Limb (tissue), 2 donors: ENCODE measurements around the gene TSPAN7.

Experiments used
- DNase-seq, 2 donors: peaks; one replicate each; pipeline ENCODE4 v3.0.0-alpha.2; 2016; ENCODE audit errors: extremely low spot score in 2 of 2

Gene TSPAN7

DNA sequence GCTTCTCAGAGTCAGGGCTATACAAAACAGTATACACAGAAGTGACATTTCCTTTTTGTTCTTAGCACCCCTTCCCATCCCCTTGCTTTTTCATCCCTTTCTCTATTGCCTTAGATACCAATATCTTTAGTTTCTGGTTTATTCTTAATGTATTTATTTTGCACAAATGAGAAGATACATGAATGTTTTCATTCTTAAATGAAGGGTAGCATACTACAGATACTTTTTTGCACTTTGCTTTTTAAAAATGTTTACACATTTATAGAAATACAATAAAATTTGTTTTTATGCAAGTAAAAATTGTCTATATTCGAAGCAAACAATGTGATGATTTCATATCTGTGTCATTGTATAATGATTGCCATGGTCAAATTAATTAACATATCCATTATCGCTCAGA, 33.1 kb downstream of the TSPAN7 start:
- DNase-seq: no peak

DNA sequence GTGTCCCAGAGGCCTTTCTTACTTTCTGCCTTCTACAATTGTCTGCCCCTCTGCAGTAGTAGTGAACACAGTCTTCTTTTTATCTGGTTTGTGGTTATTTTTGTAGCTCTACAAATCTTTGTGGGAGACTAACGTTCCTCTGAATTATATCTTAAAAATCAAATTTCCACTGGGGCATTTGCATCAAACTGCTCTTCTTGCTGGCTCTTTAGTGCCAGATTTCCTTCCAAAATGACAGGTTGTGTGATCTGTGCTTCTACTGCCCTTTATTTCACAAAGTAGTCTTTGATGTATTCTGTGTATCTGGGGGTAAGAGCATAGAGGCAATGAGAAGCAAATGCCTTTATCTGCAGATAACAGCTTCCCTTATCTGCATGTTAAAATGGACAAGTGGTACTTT, 34.5 kb downstream of the TSPAN7 start:
- no peak for DNase-seq

DNA sequence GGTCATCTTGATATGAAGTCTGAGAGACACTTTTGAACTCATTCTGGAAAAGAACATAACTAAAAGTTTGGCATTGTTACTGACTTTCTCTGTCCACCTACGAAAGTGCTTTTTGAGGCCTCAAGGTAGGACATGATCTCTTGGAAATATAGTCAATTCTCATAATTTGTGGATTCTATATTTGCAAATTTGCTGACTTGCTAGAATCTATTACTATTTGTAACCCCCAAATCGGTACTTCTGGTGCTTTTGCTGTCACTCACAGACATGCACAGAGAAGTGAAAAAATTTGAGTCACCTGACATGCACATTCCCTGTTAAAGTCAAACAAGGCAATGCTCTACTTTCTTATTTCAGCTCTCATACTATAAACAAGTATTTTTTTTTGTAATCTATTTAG, 35.6 kb downstream of the TSPAN7 start:
- no peak for DNase-seq

DNA sequence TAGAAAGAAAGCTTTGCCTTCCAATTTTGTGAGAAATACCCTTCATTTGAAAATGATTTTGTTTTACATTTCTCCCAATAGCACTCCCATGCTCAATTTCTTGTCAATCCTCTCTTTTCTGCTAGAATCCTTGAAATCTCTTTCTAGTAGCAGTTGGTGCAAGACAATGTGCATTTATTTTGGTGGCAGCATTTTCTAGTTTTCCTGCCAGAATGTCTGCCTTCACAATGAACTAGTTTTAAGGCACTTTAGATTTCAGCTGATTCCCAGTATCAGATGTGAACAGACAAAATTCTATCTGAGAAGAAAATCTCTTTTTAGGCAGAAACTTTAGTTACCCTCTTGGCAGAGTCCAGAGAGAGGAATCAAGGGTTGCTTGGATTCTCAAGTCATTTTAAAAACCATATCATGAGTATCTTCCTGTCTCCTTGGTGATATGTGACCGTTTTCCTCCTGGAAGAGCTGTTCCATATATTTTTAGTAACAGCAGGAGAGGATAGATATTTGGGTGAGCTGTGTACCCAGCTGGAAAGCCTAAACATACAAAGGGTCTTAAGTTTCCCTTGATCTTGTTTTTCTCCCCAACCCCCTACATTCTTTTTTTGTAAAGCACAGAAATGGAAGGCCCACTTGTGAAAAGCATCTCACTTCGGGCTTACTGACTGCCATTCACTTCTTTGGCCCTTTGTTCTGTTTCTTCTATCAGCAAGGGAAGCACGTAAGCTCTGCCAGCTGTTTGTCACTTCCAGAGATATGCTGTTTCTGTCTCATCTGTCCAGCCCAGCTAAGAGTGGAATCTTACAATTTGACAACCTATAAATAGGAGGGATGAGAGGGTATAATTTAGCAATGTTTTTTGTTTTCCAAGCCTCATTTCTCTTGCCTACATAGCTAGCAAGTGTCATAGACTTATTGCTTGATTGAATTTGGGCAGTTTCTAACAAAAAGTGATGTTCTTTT, 38.7 kb downstream of the TSPAN7 start:
- no peak for DNase-seq

DNA sequence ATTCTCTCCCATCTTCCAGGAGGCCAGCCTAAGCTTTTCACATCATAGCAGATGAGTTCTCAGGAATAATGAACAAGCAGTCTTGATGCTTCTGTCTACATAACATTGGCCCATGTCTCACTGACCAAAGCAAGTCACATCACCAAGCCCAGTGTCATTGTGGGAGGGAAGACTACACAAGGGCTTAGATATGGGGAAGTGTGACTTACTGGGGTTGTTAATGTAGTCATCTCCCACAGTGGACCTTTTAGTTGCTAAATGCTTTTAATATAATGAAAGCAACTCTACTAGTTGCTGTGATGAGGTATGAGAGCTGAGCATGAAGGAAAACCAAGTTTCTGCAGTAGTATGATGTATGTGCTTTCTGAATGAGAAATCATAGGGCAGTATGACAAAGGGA, 40.5 kb downstream of the TSPAN7 start:
- DNase-seq: no peak

DNA sequence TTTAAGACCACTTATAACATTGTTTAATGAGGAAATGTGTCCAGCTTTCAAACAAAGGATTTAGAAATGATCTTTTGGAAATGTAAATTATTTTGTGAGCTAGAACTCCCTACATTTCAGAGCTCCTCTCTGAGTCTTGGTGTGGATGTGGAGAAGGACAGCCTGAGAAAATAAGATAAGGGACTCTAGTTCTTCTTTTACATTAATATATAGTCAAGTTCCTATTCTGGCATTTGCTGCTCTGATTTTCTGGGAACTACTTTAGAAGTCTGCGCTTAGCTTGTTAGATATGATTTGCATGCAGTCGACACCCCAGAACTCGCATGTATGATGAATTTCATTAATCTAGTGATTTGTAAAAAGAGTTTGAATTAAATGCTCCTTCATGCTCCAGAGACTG, 45.5 kb downstream of the TSPAN7 start:
- DNase-seq: no peak

DNA sequence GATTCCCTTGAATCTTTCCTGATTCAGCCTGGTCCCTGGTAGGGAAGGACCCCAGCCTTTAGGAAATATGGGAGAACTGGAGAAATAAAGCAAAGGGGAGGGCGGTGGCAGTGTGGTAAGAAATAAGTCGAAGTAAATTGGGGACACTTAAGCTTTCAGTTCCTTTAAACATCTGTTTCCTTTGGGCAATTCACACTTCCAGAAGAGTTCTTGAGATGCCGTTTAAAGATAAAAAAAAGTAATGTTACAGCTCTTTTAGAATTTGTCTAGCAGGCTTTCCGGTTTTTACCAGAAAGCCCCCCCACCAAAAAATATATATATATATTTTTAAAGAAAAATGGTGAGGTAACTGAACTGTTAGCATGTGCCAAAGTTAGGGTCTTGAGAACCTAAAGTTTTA, 46.6 kb downstream of the TSPAN7 start:
- DNase-seq: no peak

DNA sequence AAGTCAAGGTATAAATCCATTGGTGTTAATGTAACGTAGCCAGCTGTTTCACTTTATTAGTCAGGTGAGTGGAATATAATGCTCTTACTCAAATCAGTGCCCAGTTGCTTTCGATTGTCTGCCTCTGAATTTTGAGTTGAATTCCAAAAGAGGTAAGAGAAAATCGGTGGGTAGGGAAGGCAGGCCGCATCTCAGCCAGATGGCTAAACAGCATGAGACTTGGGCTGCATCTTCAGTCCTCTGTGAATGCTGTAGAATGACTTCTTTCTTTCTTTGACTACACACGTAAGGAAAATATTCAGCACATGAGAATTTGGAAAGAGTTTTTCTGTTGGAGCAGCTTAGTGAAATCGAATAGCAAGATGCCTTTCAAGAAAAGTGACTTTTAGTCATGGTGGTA, 49.5 kb downstream of the TSPAN7 start:
- DNase-seq: no peak

DNA sequence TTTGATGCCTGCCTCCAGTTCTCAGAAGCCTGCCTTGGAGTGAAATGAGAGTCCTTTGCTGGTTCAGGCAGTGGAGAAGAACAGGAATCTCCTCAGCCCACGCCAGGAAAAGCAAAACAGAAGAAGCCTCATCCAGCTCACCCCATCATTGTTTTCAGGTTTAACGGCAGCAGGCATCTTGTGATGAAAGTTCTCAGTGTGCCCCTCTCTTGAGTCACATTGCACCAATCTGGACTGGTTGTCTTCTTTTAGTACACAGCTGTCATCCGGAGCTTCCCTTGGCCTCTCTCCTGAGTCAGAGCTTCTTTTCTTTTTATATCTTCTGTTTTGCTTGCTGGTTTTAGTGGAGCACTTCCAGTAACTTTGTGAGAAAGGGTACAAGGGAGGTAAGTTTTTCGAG, 50.9 kb downstream of the TSPAN7 start:
- no peak for DNase-seq

DNA sequence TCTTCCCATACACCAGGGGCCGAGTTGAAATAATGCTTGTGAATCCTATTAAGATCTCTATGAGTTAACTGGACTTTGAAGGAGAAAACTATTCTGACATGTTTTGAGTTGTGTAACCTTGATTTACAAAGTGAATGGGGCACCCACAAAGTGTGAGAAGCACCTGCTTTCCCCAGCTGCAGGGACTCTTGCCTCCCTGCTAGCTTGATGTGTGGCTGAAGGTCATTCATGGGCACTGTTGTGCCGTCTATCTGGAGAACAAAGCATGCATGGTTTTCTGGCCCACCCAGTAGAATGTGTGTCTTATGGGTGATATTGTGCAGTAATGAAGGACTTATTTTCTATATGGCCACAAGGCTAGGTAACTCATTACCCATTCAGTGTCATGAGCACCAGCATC, 53.1 kb downstream of the TSPAN7 start:
- DNase-seq: no peak

DNA sequence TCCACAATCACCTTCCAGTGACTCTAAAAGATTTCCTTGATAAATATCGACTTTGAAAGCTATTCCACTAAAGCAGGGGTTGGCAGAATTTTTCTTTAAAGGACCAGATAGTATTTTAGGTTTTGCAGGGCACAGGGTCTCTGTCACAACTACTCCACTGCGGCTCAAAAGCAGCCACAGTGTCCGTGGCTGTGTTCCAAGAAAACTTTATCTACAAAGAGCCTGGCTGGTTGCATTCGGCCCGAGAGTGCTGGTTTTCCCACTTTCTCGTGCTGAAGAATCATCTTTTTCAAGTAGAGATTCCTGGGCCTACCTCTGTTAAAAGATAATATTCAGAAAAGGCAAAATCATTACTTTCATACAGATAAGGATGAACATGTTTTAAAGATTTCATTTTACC, 55.6 kb downstream of the TSPAN7 start:
- DNase-seq: no peak

DNA sequence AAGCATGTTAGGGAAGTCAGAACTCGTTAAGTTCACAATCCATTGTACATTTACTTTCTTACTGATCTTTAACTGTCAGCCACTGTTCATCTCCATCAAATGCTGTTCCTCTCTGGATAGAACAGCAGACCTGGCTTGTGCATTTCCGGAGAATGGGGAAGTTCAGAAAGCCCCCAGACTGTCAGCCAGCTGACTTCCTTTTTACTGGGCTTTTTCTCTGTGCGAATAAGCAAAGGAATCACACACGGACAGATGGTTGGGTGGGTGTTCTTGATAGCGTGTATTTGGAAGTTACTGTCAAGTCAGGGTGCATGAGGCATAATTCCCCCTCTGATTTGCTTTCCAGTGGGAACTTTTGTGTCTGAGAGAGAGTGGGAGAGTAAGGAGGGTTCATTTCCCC, 56.8 kb downstream of the TSPAN7 start:
- DNase-seq: no peak

DNA sequence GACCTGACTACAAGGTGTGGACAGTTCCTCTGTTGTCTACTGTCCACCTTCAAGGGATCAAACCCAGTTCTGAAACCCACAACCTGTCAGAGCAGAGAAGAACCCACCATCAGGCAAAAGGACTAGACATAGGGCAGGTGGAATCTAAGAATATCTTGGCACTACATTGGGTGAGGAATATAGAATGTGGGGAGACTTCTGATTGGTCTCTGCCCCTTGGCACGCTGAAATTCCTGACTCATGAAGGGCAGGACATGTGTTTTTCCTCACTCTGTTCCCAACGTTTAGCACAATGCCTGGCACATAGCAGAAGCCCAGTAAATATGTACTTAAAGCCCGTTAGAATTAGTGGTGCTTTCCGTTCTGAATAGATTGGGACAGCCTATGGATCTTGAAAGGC, 59.3 kb downstream of the TSPAN7 start:
- DNase-seq: no peak

DNA sequence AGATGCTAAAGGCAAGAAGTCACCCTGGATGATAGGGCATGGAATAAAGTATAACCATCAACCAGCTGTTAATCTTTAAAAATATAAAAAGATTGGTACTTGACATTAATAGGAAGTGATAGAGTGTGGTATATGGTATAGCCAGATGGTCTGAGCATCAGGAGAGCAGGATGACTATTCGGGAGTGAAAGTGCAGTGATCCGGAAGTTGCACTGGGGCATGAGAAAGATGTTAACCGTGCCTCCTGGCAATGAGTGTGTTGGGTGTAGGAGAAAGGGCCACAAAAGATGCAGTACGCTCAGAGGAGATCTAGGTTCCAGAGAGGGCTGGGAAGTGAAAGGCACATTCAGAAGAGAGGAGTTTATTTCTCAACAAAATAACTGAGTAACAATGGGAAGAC, 65.0 kb downstream of the TSPAN7 start:
- DNase-seq: no peak

DNA sequence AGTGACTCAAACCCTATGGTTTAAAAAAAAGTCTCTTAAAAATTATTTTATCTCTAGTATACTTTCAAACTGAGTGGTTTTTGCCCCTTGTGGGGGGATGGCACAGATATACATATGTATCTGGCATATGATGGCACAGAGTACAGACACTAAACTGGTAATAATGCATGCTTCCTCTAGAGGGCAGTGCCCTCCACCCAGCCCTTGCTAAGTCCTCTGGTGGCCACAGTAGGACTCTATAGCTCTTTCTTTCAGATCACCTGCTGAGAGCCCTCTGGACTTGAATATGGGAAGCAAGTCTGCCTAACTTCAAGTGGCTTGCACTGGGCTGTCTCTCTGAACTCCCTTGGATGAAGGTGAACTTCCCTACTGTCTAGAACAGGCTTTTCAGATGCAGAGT, 66.3 kb downstream of the TSPAN7 start:
- DNase-seq: no peak

DNA sequence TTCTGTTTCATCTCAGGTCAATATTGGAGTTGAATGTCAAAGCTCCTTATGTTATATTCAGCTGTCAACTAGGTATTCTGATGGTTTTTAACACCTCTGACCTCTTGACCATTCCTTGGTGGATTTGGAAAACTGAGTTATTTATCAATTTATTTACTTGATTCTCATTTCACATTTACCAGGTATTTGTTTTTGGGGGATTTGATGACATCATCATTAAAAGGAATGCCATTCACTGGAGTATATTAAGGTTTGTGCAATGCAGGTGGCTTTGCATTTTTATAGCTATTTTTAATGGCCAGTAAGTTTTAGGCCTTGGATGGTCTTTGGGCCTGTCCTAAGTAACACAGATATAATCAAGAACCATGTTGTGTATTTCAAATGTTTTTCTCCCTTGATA, 67.2 kb downstream of the TSPAN7 start:
- DNase-seq: no peak

DNA sequence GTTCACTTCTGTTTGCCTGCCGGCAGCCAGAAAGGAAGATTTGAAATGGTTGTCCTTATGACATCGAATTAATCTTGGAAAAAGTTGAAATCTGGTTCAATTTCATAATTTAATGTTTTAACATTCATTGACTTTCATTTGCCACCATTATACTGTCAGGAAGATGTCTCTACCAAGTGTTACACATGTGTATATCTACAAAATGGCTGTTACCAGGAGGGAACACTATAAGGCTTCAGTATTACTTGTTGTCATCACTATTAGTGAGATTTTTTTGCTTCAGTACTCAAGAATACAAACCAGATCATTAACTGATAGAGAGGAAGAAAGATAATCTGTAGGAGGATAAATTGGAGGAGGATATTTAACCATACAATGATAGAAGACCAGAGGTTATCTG, 71.2 kb downstream of the TSPAN7 start:
- no peak for DNase-seq

DNA sequence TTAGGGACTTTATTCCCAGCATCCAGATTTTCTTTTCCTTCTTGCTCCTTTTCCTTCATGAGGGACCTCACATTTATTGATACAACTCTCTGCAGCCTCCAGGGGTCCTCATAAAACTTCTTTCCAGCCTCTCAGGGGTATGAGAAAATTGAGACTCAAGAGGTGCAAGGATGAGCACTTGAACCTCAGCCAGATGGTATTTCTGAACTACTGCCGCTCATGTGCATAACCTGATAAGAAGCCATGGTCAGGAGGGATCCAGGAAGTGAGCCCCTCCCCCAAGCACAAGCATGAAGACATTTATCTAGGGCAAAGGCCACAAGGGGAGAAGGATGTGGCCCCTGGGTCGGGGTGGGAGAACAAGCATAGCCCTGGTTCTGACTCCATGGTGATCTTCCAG, 73.3 kb downstream of the TSPAN7 start:
- DNase-seq: no peak

DNA sequence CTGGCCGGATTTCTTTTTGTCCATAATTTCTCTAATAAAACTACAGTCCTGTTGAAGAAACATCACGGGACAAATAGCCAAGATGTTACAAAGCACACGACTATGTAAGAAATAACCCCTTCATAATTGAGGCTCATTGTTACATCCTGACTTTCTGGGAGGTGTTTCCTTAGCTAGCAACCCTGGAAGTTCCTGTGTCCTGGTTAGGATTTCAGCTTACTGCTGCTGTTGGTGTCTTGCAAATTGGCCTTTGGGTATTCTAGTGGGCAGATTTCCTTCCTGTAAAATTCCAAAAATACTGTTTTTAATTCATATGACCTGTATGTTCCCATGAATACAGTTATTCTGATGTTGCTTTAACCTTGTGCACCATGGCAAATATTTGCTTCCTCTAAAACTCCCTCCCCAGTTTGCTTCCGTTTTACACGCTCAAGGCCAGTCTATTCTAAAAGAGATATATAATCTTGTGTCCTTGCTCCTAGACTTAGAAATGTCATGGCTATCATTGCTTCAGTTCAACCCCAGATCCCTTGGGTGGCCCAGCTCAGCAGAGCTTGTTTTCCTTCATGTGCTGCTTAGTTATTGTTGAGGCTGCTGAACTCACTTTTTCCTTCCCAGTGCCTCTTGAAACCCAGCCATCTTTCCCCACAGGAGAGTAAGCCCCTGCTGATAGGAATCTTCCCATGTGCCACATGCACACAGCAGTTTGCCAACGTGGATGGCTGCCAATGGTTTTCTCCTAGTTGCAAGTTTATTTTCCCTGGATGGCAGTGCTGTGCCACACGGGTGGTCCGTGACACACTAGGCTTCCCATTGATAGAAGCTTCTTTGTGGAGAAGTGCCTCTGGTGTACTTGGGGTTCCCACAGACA, 75.8 kb downstream of the TSPAN7 start:
- no peak for DNase-seq

DNA sequence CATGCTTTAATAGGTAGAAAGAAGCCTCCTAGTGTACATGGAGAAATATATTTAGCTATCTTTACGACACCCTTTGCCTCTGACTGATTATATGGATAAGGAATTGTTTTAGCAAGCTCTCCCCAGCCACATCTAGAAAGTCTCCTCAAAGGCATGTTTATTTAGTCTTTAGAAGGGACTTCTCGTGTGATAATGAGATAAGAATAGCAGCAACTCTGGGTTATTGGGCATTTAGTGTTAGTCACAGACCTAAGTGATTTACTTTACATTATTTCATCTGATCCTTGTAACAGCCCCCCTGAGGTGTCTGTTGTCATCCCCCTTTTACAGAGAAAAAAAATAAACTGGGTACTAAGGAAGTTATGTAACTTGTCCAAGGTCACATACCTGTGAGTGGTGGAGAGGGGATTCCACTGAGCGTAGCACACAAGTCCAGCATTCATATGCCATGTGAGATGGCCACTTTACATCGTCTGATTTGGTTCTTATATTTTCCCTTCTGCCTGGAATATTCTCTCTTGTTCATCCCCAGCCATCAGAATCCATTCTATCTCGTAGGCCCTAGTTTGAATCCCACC, 77.7 kb downstream of the TSPAN7 start:
- no peak for DNase-seq

DNA sequence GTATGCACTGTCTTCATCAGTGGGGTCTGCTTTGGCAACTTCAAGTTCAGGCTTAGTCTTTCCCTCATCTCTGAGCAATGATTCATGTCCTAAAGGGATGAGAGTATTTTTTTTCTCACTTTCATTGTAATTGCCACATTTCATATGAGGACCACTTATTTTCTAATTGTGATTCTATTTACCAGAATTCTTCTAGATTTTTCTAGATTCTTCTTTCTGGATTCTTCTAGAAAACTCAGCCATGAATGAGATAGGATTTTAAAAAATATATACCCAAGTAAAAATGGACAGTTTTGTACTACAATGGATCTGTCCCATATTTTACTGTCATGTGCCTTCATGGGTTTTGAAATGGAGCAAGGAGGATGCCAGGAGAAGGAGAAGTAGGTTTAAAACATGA, 78.4 kb downstream of the TSPAN7 start:
- DNase-seq: no peak

DNA sequence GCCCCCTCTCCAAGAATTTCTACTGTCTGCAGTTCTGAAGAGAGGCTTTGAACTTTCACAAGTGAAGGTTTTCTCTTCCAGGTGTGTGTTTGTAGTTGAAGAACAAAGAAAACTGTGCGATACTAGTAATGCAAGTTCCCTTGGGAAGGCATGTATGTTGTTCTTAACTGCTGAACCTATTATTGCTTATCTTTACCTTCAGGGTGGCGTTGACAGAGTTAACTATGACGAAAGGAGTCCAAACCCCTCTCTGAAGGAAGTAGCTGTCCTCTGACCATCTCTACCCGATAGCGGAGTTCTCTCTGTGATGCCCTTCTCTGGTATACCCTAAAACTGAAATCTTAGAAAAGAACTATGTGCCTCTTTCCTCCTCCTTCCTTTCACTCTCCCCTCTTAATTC, 79.9 kb downstream of the TSPAN7 start:
- no peak for DNase-seq
